WTC11 (cell line): ENCODE data around the gene F10. TPM values are rescaled to one million over a fixed set of nuclear protein-coding genes. Genes with fewer than 3 reads are reported as not detected.

Source experiments
- ATAC-seq: fragments of 200-7000 bp; cut with Tn5 transposase; 2 replicates; pipeline ENCODE4 v1.10.0; 2021; ENCODE audit warnings: mild to moderate bottlenecking, moderate library complexity
- CTCF ChIA-PET: fragments of 300-600 bp; sonication (Branson Sonifier 250); formaldehyde crosslinking; loops from one replicate; lab custom pipeline; 2021; ENCODE audit warnings: antibody characterized with exemption; lab: Charles Lee
- POLR2A ChIA-PET: fragments of 350-600 bp; sonication (Branson Sonifier 250); formaldehyde crosslinking; loops from one replicate; lab custom pipeline; 2021; ENCODE audit warnings: antibody characterized with exemption; lab: Charles Lee
- DNase-seq: peaks from one replicate; pipeline ENCODE4 v3.0.0; 2021; ENCODE audit warnings: low spot score
- H3K27ac Mint-ChIP-seq: 2 replicates; pipeline ENCODE4 v1.8.0; 2021; ENCODE audit warnings: mixed read lengths
- H3K27me3 Mint-ChIP-seq: 2 replicates; pipeline ENCODE4 v1.8.0; 2021; ENCODE audit warnings: low read depth, mild to moderate bottlenecking, moderate library complexity, mixed read lengths
- H3K36me3 Mint-ChIP-seq: 2 replicates; pipeline ENCODE4 v1.8.0; 2021; ENCODE audit warnings: mixed read lengths
- H3K4me1 Mint-ChIP-seq: 2 replicates; pipeline ENCODE4 v1.8.0; 2022; ENCODE audit warnings: mixed read lengths
- H3K4me3 Mint-ChIP-seq: 2 replicates; pipeline ENCODE4 v1.8.0; 2021; ENCODE audit warnings: mild to moderate bottlenecking, moderate library complexity, mixed read lengths
- H3K9me3 Mint-ChIP-seq: 2 replicates; pipeline ENCODE4 v1.8.0; 2021; ENCODE audit warnings: mixed read lengths
- EMX1 ChIP-seq: fragments of 250-450 bp; sonication (Bioruptor Pico); IDR thresholded peaks from 2 replicates; pipeline ENCODE4 v1.8.0; 2021; ENCODE audit warnings: mild to moderate bottlenecking
- GTF2I ChIP-seq: fragments of 250-450 bp; sonication (Bioruptor Pico); conservative IDR thresholded peaks from 2 replicates; pipeline ENCODE4 v1.4.0; 2021; ENCODE audit warnings: mild to moderate bottlenecking
- IRF2 ChIP-seq: sonication (generic); formaldehyde crosslinking; IDR thresholded peaks from 2 replicates; pipeline ENCODE4 v1.8.0; 2022; ENCODE audit warnings: low read depth, missing genetic modification reagents, borderline replicate concordance
- MLX ChIP-seq: sonication (generic); formaldehyde crosslinking; IDR thresholded peaks from 2 replicates; pipeline ENCODE4 v1.8.1; 2023; ENCODE audit warnings: mild to moderate bottlenecking, missing genetic modification reagents, moderate library complexity
- MYBL2 ChIP-seq: sonication (generic); formaldehyde crosslinking; IDR thresholded peaks from 2 replicates; pipeline ENCODE4 v1.8.1; 2023; ENCODE audit warnings: mild to moderate bottlenecking, moderate library complexity, missing genetic modification reagents
- OVOL2 ChIP-seq: fragments of 250-450 bp; sonication (Bioruptor Pico); IDR thresholded peaks from 2 replicates; pipeline ENCODE4 v1.9.0; 2021; ENCODE audit warnings: mild to moderate bottlenecking, borderline replicate concordance
- PRDM15 ChIP-seq: sonication (generic); formaldehyde crosslinking; IDR thresholded peaks from 2 replicates; pipeline ENCODE4 v1.8.0; 2022; ENCODE audit warnings: missing genetic modification reagents
- SP1 ChIP-seq: sonication (generic); formaldehyde crosslinking; conservative IDR thresholded peaks from 2 replicates; pipeline ENCODE4 v1.8.1; 2022; ENCODE audit warnings: missing genetic modification reagents
- USF1 ChIP-seq: sonication (generic); formaldehyde crosslinking; IDR thresholded peaks from 2 replicates; pipeline ENCODE4 v1.8.0; 2022; ENCODE audit warnings: mild to moderate bottlenecking, missing genetic modification reagents
- USF2 ChIP-seq: sonication (generic); formaldehyde crosslinking; IDR thresholded peaks from 2 replicates; pipeline ENCODE4 v1.8.1; 2023; ENCODE audit warnings: mild to moderate bottlenecking, missing genetic modification reagents, moderate library complexity
- ZNF263 ChIP-seq: sonication (generic); formaldehyde crosslinking; IDR thresholded peaks from 2 replicates; pipeline ENCODE4 v1.8.1; 2022; ENCODE audit warnings: low read depth, mild to moderate bottlenecking, moderate library complexity, missing genetic modification reagents
- ZNF317 ChIP-seq: sonication (generic); formaldehyde crosslinking; IDR thresholded peaks from 2 replicates; pipeline ENCODE4 v1.8.1; 2023; ENCODE audit warnings: low read depth, mild to moderate bottlenecking, moderate library complexity, missing genetic modification reagents, borderline replicate concordance
- ZNF532 ChIP-seq: fragments of 250-450 bp; sonication (Bioruptor Pico); IDR thresholded peaks from 2 replicates; pipeline ENCODE4 v1.9.0; 2021; ENCODE audit warnings: mild to moderate bottlenecking, borderline replicate concordance
- total RNA-seq: library from RNA; stranded (reverse); gene quantifications from 3 replicates; pipeline ENCODE4 v1.2.3, GENCODE V29; 2021

The F10 gene
- total RNA-seq, 1 experiment from 2014 or later: 0.87 TPM

GRCh38 chr13:113124211-113124970 is 1.8 kb downstream of the F10 start (continued):
- TF ChIP-seq PRDM15 (CRISPR knock-in tag) (no peak), EMX1 (CRISPR knock-in tag) (no peak), ZNF532 (CRISPR knock-in tag) (no peak), MLX (CRISPR knock-in tag) (no peak), ZNF263 (CRISPR knock-in tag) (no peak), MYBL2 (CRISPR knock-in tag) (no peak), GTF2I (no peak)

GRCh38 chr13:113125506-113126264 is 3.1 kb downstream of the F10 start:
- Mint-ChIP-seq H3K9me3 (no peaks in the 10 kb centered on the region), H3K36me3 (no peaks in the 10 kb centered on the region), H3K4me3 (no peak overlapping the region), H3K27ac (no peak overlapping the region), H3K4me1 (peaks cover 18% of the 10 kb centered on the region), H3K27me3 (no peaks in the 10 kb centered on the region; the same call in 1 of the 2 replicates)
- ChIA-PET CTCF (interaction anchor here (1.8 kb wide), 1 partner anchor 96 kb away, joined by 5 read pairs; no protein-coding TSS in a partner anchor), POLR2A (no interaction called here)
- ATAC-seq: no peak
- DNase-seq: no peak
- TF ChIP-seq ZNF317: no peak
- no peak for TF ChIP-seq OVOL2 (CRISPR knock-in tag)

- Mint-ChIP-seq H3K4me3 (no peak overlapping the region), H3K9me3 (no peaks in the 10 kb centered on the region), H3K27me3 (no peaks in the 10 kb centered on the region; the same call in 1 of the 2 replicates), H3K36me3 (no peaks in the 10 kb centered on the region), H3K27ac (no peak overlapping the region), H3K4me1 (peaks cover 18% of the 10 kb centered on the region)
- ATAC-seq (no peak), DNase-seq (no peak)
- CTCF ChIA-PET: no interaction called here
- POLR2A ChIA-PET: no interaction called here
- TF ChIP-seq USF2 (CRISPR knock-in tag) (no peak), USF1 (no peak), SP1 (CRISPR knock-in tag) (no peak), EMX1 (CRISPR knock-in tag) (no peak), PRDM15 (CRISPR knock-in tag) (no peak), IRF2 (CRISPR knock-in tag) (no peak)
Measured at GRCh38 chr13:113126265-113127150, 3.9 kb downstream of the F10 start.
